GM12864 (cell line): ENCODE measurements around the gene MLXIP.

Source experiments
- DNase-seq: peaks from one replicate; pipeline ENCODE4 v3.0.0-alpha.2; 2011; ENCODE audit warnings: low read depth
- H3K4me3 ChIP-seq: 2 replicates; pipeline ENCODE4 v1.5.1; 2011; ENCODE audit warnings: mild to moderate bottlenecking, low read depth, low read length, control low read depth
- TF ChIP-seq, protein P1 (sequence below): IDR thresholded peaks from 2 replicates; pipeline ENCODE4 v1.5.1; 2011; ENCODE audit warnings: low read depth, mild to moderate bottlenecking, moderate library complexity, low read length, control low read depth, inconsistent platforms; ENCODE audit errors: missing control alignments

The MLXIP gene

DNA sequence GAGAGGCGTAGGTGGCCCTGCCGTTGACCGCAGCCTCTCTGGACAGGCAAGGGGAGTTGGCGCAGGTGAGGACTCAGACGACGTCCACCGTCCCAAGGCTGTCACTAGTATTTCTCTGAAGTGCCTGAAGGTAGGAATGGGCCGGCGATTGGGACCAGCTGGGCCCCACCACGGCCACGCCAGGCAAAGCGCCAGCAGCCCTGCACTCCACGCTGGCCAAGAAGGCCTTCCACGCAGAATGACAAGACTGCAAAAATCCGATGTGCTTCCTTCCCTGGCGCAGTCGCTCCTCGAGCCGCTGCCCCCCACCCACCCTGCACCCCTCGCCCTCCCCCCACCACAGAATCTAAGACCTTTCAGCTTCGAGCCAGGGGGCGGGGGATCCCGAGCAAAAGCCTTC lies 17.3 kb upstream of the MLXIP start:
- H3K4me3 ChIP-seq: no peak overlapping the region
- TF ChIP-seq, protein P1, sequence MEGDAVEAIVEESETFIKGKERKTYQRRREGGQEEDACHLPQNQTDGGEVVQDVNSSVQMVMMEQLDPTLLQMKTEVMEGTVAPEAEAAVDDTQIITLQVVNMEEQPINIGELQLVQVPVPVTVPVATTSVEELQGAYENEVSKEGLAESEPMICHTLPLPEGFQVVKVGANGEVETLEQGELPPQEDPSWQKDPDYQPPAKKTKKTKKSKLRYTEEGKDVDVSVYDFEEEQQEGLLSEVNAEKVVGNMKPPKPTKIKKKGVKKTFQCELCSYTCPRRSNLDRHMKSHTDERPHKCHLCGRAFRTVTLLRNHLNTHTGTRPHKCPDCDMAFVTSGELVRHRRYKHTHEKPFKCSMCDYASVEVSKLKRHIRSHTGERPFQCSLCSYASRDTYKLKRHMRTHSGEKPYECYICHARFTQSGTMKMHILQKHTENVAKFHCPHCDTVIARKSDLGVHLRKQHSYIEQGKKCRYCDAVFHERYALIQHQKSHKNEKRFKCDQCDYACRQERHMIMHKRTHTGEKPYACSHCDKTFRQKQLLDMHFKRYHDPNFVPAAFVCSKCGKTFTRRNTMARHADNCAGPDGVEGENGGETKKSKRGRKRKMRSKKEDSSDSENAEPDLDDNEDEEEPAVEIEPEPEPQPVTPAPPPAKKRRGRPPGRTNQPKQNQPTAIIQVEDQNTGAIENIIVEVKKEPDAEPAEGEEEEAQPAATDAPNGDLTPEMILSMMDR: no peak
- DNase-seq: no peak

DNA sequence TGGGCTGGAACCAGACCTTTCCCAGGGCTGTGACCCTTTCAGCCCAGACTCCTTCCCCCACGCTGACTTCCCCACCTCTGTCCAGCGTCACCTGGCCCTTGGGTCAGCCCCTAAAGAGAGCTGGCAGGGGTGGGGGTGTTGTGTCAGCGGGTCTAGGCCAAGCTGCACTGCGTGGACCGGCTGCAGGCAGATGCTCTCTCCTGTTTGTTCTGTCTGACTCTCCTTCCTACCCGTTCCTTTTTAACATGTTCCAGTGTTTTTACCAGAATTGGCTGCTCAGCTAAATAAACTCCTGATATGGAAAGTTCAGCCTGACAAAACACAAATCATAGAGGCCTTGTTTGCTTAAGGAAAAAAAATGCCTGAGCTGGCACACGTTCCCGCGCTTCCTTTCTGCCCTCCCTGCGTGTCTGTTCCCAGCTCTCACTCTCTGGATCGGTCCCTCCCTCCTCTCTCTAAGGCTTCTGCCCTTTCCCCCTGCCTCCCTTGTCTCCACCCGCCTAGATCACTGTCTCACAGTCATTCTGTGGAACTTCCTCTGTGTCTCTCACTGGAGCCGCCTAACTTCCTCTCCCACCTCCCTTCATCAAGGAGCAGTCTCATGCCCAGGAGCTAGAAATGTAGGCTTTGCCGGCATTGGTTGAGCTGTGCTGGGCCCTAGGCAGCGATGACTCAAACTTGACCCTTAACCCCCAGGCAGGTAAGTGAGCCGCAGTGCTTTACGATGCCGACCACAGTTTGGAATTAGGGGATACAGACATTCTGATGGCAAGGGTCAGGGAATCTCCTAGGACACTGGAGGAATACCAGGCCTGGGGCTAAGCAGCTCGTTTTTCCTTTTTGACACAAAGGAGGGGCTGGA lies 15.5 kb upstream of the MLXIP start:
- DNase-seq: no peak
- H3K4me3 ChIP-seq: no peak overlapping the region
- TF ChIP-seq, protein P1: no peak

DNA sequence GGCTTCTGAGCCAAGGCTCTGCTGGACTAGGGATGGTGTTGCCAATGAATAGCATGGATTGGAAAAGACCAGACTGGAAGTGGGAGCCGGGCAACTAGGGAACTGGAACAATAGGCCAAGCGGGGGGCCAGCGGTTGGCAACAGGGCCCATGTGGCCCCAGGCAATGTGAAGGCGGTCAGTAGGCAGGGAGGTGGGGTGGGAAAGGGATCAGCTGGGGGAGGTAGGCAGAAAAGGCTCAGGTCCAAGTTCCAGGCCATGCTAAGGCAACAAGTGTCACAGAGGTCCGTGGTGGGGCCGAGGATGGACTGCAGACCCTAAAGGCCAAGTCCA lies 14.9 kb upstream of the MLXIP start:
- TF ChIP-seq, protein P1: no peak
- no peak overlapping the region for H3K4me3 ChIP-seq
- DNase-seq: no peak

DNA sequence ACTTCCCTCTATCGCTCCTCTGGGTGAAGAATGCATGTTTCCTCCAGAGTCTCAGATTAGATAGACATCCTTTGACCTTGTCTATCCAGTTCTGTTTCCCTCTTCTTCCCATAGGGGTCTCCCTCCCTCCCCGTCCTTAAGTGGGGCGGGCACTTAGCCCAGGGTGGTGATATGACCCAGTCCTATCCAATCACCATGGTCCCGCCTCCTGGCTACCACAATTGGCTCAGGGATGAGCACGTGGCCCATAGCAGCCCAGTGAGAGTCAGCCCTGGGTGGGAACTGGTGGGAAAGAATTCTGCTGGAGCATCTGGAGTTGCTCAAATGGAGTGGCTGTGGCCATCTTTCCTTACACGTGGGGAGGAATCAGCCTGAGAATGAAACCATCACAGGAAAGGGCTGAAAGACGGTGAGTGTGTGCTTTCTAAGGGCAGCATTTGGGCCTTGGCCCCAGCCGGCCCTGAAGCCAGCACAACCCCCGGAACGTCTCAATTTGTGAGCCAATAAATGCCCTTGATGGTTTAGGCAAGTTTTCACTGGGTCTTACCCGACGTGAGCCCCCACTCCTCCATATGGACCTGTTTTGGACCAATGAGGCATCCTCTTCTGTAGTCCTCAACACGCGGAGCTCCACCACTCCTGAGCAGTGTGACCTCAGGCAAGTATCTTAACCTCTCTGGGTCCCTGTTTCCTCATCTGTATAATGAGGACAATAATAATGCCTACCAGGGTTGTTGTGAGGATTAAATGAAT lies 14.4 kb upstream of the MLXIP start:
- TF ChIP-seq, protein P1: peak; percentile 50
- H3K4me3 ChIP-seq: no peak overlapping the region
- no peak for DNase-seq

DNA sequence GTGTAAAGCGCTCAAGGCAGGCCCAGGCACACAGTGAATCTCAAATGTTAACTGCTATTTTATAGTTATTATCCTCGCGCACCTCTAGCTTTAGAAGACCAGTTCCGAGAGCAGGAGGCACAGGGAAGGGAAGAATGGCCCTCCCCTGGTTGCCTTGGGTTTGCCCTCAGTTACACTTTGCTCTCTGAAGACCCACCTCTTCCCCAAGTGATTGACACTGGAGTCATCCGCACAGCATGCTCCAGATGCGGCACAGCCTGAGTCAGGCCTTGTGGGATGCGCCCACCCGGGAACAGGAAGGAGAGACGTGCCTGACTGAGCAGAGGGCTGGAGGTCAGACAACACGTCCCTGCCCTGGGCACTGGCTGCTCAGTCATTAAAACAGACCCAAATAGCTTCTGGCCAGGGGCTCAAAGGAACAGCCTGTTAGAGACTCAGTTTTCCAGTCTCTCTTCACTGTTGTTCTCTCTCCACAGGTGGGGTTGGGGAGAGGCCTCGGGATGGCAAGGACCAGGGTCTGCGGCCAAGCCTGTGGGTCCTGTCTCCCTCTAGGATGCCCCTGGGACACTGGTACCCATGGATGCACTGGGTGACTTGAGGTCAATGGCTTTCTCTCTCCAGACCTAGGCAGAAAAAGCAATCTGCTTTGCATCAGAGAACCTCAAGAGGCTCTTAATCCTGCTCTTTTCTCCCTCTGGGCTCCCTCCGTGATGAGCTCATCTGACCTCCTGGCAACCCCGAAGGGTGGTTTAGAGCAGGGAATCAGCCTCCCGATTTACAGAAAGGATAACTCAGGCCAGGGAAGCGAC lies 13.6 kb upstream of the MLXIP start:
- no peak overlapping the region for H3K4me3 ChIP-seq
- DNase-seq: no peak
- TF ChIP-seq, protein P1: no peak

DNA sequence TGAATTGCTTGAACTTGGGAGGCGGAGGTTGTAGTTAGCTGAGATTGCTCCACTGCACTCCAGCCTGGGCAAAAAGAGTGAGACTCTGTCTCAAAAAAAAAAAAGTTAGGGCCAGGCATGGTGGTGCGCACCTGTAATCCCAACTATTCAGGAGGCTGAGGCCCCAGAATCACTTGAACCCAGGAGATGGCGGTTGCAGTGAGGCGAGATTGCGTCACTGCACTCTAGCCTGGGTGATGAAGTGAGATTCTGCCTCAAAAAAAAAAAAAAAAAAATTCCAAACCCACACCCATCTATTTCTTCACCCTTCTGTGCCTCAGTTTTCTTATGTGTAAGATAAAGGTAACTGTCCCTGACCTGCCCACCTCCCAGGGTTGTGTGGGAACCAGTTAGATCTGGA lies 11.0 kb upstream of the MLXIP start:
- H3K4me3 ChIP-seq: no peak overlapping the region
- DNase-seq: no peak
- TF ChIP-seq, protein P1: no peak
